SK-N-SH (cell line): ENCODE results near the gene PAK3. TPM values are rescaled to one million over a fixed set of nuclear protein-coding genes. Genes with fewer than 3 reads are reported as not detected.
A peak's percentile ranks its signal among the peaks of the same experiment; 100 is the strongest.

Experiments used
- CTCF ChIA-PET: fragments of 300-600, 350-600 bp; formaldehyde crosslinking; extraction: SDS; loops from one replicate; lab custom pipeline; 2021; lab: Yijun Ruan, JAX
- POLR2A ChIA-PET: fragments of 350-600 bp; sonication (Branson Sonifier 250); formaldehyde crosslinking; extraction: SDS; loops from one replicate; lab custom pipeline; 2020; ENCODE audit warnings: antibody characterized with exemption, inconsistent platforms; lab: Yijun Ruan, JAX
- DNase-seq: peaks from one replicate; pipeline ENCODE4 v3.0.0; 2012
- H2AFZ ChIP-seq: fragments of 200-600 bp; sonication (generic); 2 replicates; pipeline ENCODE4 v1.8.1; 2016; ENCODE audit warnings: antibody characterized with exemption, mild to moderate bottlenecking, low read depth
- H3F3A ChIP-seq: fragments of 200-600 bp; sonication (generic); replicated peaks from 2 replicates; pipeline ENCODE3; 2016; ENCODE audit warnings: antibody characterized with exemption, mild to moderate bottlenecking; ENCODE audit not compliant: insufficient read depth
- H3K27ac ChIP-seq, 2 experiments: fragments of 200-500 bp in 1 of 2; fragments of 200-600 bp in 1 of 2; sonication (Bioruptor generic) in 1 of 2; sonication (generic), shearing (Covaris generic) in 1 of 2; 2 replicates each; pipeline versions ENCODE4 v1.5.1 to v1.6.1; 2014 to 2016; ENCODE audit warnings: low read depth in 2 of 2, inconsistent platforms in 1 of 2, low read length in 1 of 2, mild to moderate bottlenecking in 1 of 2, mixed read lengths in 1 of 2
- H3K27me3 ChIP-seq: fragments of 200-600 bp; sonication (generic), shearing (Covaris generic); 2 replicates; pipeline ENCODE4 v1.6.1; 2016; ENCODE audit warnings: mixed run types; ENCODE audit not compliant: insufficient read depth
- H3K36me3 ChIP-seq, 2 experiments: fragments of 200-500 bp in 1 of 2; fragments of 200-600 bp in 1 of 2; sonication (Bioruptor generic) in 1 of 2; sonication (generic) in 1 of 2; replicated peaks in 1 of 2; 2 replicates each; pipeline versions ENCODE3 to v1.5.1; 2014 to 2016; ENCODE audit warnings: low read length in 1 of 2, mild to moderate bottlenecking in 1 of 2; ENCODE audit not compliant: insufficient read depth in 2 of 2, control insufficient read depth in 1 of 2
- H3K4me1 ChIP-seq, 2 experiments: fragments of 200-500 bp in 1 of 2; fragments of 200-600 bp in 1 of 2; sonication (Bioruptor generic) in 1 of 2; sonication (generic), shearing (Covaris generic) in 1 of 2; 2 replicates each; pipeline versions ENCODE4 v1.5.1 to v1.6.1; 2014 to 2016; ENCODE audit warnings: low read depth in 1 of 2, low read length in 1 of 2, mixed run types in 1 of 2; ENCODE audit not compliant: insufficient read depth in 2 of 2, control insufficient read depth in 1 of 2
- H3K4me2 ChIP-seq: fragments of 200-600 bp; sonication (generic), shearing (Covaris generic); 2 replicates; pipeline ENCODE4 v1.6.1; 2017; ENCODE audit warnings: mixed run types
- H3K4me3 ChIP-seq, 2 experiments: fragments of 200-500 bp in 1 of 2; fragments of 200-600 bp in 1 of 2; sonication (Bioruptor generic) in 1 of 2; sonication (generic), shearing (Covaris generic) in 1 of 2; 2 replicates each; pipeline versions ENCODE4 v1.5.1 to v1.8.1; 2014 to 2016; ENCODE audit warnings: low read depth in 2 of 2, inconsistent platforms in 1 of 2, low read length in 1 of 2, mild to moderate bottlenecking in 1 of 2, mixed read lengths in 1 of 2, moderate library complexity in 1 of 2
- H3K79me2 ChIP-seq: fragments of 200-600 bp; sonication (generic); 2 replicates; pipeline ENCODE4 v1.8.1; 2017; ENCODE audit warnings: mild to moderate bottlenecking; ENCODE audit not compliant: insufficient read depth
- H3K9ac ChIP-seq: fragments of 200-600 bp; sonication (generic); 2 replicates; pipeline ENCODE4 v1.6.1; 2017; ENCODE audit warnings: mixed run types
- H3K9me2 ChIP-seq: fragments of 200-600 bp; sonication (generic); 2 replicates; pipeline ENCODE4 v1.6.1; 2017; ENCODE audit warnings: mixed run types
- H3K9me3 ChIP-seq: fragments of 200-600 bp; sonication (generic); 2 replicates; pipeline ENCODE4 v1.6.1; 2017; ENCODE audit warnings: mixed run types, mild to moderate bottlenecking, moderate library complexity
- H4K20me1 ChIP-seq: fragments of 200-600 bp; sonication (generic); 2 replicates; pipeline ENCODE4 v1.6.1; 2017; ENCODE audit warnings: mild to moderate bottlenecking, mixed run types; ENCODE audit not compliant: insufficient read depth
- FOXJ3 ChIP-seq: sonication (generic); formaldehyde crosslinking; IDR thresholded peaks from 2 replicates; pipeline ENCODE4 v1.5.1; 2020; ENCODE audit warnings: mild to moderate bottlenecking, missing genetic modification reagents
- FOXM1 ChIP-seq: IDR thresholded peaks from 2 replicates; pipeline ENCODE4 v1.4.0; 2012; ENCODE audit warnings: low read depth, mild to moderate bottlenecking
- JUND ChIP-seq: IDR thresholded peaks from 2 replicates; pipeline ENCODE4 v1.4.0; 2012
- MEF2A ChIP-seq: IDR thresholded peaks from 2 replicates; pipeline ENCODE4 v1.4.0; 2012; ENCODE audit warnings: low read depth, borderline replicate concordance
- MXI1 ChIP-seq: IDR thresholded peaks from 2 replicates; pipeline ENCODE4 v1.6.1; 2012; ENCODE audit warnings: mild to moderate bottlenecking, low read depth, low read length, improper control_type of control experiment
- POLR2AphosphoS5 ChIP-seq: IDR thresholded peaks from 2 replicates; pipeline ENCODE4 v1.6.1; 2012; ENCODE audit warnings: low read depth, low read length
- RCOR1 ChIP-seq: fragments of 150-350 bp; IDR thresholded peaks from 2 replicates; pipeline ENCODE4 v1.6.1; 2017; ENCODE audit warnings: antibody characterized with exemption, low read length
- RFX5 ChIP-seq: IDR thresholded peaks from 2 replicates; pipeline ENCODE4 v1.6.1; 2012; ENCODE audit warnings: mild to moderate bottlenecking, improper control_type of control experiment, low read length
- RXRA ChIP-seq: IDR thresholded peaks from 2 replicates; pipeline ENCODE4 v1.4.0; 2012; ENCODE audit warnings: low read depth, mild to moderate bottlenecking, borderline replicate concordance
- YY1 ChIP-seq: IDR thresholded peaks from 2 replicates; pipeline ENCODE4 v1.4.0; 2012; ENCODE audit warnings: low read depth, mild to moderate bottlenecking
- WGBS: methylation state at CpG from one replicate; pipeline ENCODE4 v1.1.6; 2017; ENCODE audit warnings: low lambda C conversion rate; 5-methylcytosine and 5-hydroxymethylcytosine counted together
- polyA plus RNA-seq, 3 experiments: library from polyadenylated mRNA; depleted of rRNA; stranded (reverse); fragments of >200 nt; gene quantifications; 2 replicates each; pipeline ENCODE4 v1.2.3, GENCODE V29; 2012
- TF ChIP-seq, protein P1 (sequence below): IDR thresholded peaks from 2 replicates; pipeline ENCODE4 v1.4.0; 2012; ENCODE audit warnings: low read depth, borderline replicate concordance
- TF ChIP-seq, protein P2 (sequence below): fragments of 150-350 bp; IDR thresholded peaks from 2 replicates; pipeline ENCODE4 v1.6.1; 2016; ENCODE audit warnings: mild to moderate bottlenecking, low read depth, low read length
- TF ChIP-seq, protein P3 (sequence below): IDR thresholded peaks from 2 replicates; pipeline ENCODE4 v1.6.1; 2012; ENCODE audit warnings: mild to moderate bottlenecking, low read depth, low read length, moderate library complexity

The PAK3 gene
- polyA plus RNA-seq, 1 of the 3 experiments (the other 2 are of a cell fraction) = 0.23 TPM

DNA sequence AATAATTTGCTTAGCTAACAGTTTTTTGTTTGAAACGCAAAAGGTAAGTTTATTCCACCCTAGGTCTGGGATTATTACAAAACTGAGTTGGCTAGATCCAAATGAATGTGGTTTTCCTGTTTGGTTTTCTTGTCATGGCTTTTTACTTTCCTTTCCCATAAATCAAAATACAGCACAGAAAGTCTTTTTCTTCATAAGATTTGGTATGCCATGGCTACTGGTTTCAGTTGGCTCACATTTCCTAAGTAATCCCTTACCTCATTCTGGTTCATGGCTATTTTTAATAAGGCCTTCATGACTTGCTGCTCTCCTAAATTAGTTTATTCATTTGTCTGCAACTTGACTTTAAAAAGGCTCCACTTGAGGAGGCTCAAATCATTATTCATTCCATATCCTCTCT lies 12.9 kb upstream of the PAK3 start:
- H3K4me2 ChIP-seq = no peak overlapping the region
- peaks cover 10% of the 10 kb centered on the region; the same call in 1 of the 2 replicates for H3K27me3 ChIP-seq
- no peaks in the 10 kb centered on the region for H3K36me3 ChIP-seq
- H3K4me3 ChIP-seq = no peak overlapping the region
- no peaks in the 10 kb centered on the region for H4K20me1 ChIP-seq
- POLR2A ChIA-PET = no interaction called here
- H3K4me1 ChIP-seq = peaks cover 0 to 3% of the 10 kb centered on the region in 2 experiments; a peak in 2 of 4 replicates
- H3F3A ChIP-seq = no peaks in the 10 kb centered on the region
- CTCF ChIA-PET = interaction anchor here (0.7 kb wide), 1 partner anchor 10 kb away, joined by 3 read pairs; no protein-coding TSS in a partner anchor
- 19% methylated on average over 1 of the region's 1 CpG for WGBS
- H3K9ac ChIP-seq = no peak overlapping the region
- H3K9me3 ChIP-seq = no peaks in the 10 kb centered on the region
- H3K27ac ChIP-seq = no peak overlapping the region
- no peaks in the 10 kb centered on the region for H3K9me2 ChIP-seq
- H2AFZ ChIP-seq = no peak overlapping the region
- TF ChIP-seq MEF2A (no peak), MXI1 (no peak), JUND (no peak), RFX5 (no peak), RCOR1 (no peak)
- TF ChIP-seq, protein P1, sequence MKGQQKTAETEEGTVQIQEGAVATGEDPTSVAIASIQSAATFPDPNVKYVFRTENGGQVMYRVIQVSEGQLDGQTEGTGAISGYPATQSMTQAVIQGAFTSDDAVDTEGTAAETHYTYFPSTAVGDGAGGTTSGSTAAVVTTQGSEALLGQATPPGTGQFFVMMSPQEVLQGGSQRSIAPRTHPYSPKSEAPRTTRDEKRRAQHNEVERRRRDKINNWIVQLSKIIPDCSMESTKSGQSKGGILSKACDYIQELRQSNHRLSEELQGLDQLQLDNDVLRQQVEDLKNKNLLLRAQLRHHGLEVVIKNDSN = no peak
- TF ChIP-seq, protein P2, sequence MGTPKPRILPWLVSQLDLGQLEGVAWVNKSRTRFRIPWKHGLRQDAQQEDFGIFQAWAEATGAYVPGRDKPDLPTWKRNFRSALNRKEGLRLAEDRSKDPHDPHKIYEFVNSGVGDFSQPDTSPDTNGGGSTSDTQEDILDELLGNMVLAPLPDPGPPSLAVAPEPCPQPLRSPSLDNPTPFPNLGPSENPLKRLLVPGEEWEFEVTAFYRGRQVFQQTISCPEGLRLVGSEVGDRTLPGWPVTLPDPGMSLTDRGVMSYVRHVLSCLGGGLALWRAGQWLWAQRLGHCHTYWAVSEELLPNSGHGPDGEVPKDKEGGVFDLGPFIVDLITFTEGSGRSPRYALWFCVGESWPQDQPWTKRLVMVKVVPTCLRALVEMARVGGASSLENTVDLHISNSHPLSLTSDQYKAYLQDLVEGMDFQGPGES = no peak
- DNase-seq = no peak
- no peaks in the 10 kb centered on the region for H3K79me2 ChIP-seq

DNA sequence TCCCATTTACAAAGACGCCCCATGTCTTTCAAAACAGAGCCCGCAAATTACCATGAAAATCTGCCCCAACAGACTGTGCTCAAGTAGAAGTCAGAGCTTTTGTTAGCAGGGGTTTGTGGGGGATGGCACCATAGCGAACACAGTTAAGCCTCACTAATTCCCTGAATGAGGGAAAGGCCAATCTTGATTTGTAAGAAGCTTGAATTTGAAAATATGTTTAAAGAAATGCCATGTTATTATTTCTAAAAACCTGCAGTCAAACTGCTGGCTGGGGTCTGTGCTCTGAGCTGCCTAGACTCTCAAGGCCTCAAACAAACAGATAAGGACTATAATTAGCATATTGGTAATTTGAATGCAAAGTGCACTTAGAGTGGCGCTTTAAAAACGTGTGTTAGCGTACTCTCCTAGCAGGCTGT lies 9.4 kb upstream of the PAK3 start:
- TF ChIP-seq FOXJ3 = no peak
- TF ChIP-seq, protein P3, sequence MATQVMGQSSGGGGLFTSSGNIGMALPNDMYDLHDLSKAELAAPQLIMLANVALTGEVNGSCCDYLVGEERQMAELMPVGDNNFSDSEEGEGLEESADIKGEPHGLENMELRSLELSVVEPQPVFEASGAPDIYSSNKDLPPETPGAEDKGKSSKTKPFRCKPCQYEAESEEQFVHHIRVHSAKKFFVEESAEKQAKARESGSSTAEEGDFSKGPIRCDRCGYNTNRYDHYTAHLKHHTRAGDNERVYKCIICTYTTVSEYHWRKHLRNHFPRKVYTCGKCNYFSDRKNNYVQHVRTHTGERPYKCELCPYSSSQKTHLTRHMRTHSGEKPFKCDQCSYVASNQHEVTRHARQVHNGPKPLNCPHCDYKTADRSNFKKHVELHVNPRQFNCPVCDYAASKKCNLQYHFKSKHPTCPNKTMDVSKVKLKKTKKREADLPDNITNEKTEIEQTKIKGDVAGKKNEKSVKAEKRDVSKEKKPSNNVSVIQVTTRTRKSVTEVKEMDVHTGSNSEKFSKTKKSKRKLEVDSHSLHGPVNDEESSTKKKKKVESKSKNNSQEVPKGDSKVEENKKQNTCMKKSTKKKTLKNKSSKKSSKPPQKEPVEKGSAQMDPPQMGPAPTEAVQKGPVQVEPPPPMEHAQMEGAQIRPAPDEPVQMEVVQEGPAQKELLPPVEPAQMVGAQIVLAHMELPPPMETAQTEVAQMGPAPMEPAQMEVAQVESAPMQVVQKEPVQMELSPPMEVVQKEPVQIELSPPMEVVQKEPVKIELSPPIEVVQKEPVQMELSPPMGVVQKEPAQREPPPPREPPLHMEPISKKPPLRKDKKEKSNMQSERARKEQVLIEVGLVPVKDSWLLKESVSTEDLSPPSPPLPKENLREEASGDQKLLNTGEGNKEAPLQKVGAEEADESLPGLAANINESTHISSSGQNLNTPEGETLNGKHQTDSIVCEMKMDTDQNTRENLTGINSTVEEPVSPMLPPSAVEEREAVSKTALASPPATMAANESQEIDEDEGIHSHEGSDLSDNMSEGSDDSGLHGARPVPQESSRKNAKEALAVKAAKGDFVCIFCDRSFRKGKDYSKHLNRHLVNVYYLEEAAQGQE = no peak
- TF ChIP-seq YY1 = no peak
- no peak for TF ChIP-seq FOXM1
- TF ChIP-seq, protein P1 = no peak
- TF ChIP-seq RXRA = no peak
- no peak for TF ChIP-seq POLR2AphosphoS5
- TF ChIP-seq, all 33 proteins: peak for 0
- H3K36me3 ChIP-seq = no peaks in the 10 kb centered on the region
- H3K9ac ChIP-seq = no peak overlapping the region
- H3K4me1 ChIP-seq = peaks cover 0 to 9% of the 10 kb centered on the region in 2 experiments; a peak in 2 of 4 replicates
- H3K79me2 ChIP-seq = no peaks in the 10 kb centered on the region
- CTCF ChIA-PET = interaction anchor here (0.6 to 1.3 kb wide), 2 partner anchors 12 to 113 kb away, joined by 3 to 6 read pairs; no protein-coding TSS in a partner anchor
- no peak overlapping the region for H3K4me2 ChIP-seq
- H3K27me3 ChIP-seq = peaks cover 27% of the 10 kb centered on the region
- POLR2A ChIA-PET = no interaction called here
- no peaks in the 10 kb centered on the region for H4K20me1 ChIP-seq
- H3F3A ChIP-seq = no peaks in the 10 kb centered on the region
- WGBS = 36% methylated on average over 6 of the region's 6 CpGs
- peak overlapping the region in 1 of 2 experiments; percentile 43; a peak in 1 of 4 replicates for H3K27ac ChIP-seq
- no peaks in the 10 kb centered on the region for H3K9me3 ChIP-seq
- no peak overlapping the region for H3K4me3 ChIP-seq
- no peaks in the 10 kb centered on the region for H3K9me2 ChIP-seq
- no peak for DNase-seq
- H2AFZ ChIP-seq = no peak overlapping the region
